ENCODE measurements around the gene CRYBG1.

Gene CRYBG1

DNA sequence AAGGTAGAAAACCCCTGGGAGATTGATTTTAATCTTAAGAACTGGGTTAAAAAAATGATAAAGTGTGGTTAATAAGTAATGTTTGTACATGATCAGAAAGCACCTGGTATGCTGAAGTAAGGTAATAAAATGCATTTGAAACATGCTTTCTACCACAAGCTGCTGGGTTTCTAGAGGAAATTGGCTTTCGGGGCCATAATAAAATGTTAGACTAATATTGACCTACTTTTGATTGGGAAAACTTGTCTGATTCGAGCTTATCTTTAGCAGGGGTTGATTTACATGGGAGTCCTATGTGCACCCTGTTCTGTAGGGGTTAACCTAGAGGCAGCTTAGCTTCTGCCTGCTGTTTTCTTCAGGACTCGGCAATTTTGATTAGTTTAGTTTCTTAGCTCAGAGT is 50.5 kb downstream of the CRYBG1 start:
- no peak overlapping the region for H3K4me3 ChIP-seq (ENCODE audit: low read depth, low read length)
- TF ChIP-seq, protein P1, sequence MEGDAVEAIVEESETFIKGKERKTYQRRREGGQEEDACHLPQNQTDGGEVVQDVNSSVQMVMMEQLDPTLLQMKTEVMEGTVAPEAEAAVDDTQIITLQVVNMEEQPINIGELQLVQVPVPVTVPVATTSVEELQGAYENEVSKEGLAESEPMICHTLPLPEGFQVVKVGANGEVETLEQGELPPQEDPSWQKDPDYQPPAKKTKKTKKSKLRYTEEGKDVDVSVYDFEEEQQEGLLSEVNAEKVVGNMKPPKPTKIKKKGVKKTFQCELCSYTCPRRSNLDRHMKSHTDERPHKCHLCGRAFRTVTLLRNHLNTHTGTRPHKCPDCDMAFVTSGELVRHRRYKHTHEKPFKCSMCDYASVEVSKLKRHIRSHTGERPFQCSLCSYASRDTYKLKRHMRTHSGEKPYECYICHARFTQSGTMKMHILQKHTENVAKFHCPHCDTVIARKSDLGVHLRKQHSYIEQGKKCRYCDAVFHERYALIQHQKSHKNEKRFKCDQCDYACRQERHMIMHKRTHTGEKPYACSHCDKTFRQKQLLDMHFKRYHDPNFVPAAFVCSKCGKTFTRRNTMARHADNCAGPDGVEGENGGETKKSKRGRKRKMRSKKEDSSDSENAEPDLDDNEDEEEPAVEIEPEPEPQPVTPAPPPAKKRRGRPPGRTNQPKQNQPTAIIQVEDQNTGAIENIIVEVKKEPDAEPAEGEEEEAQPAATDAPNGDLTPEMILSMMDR (conservative IDR thresholded peaks at IDR 0.05; ENCODE audit: low read depth, low read length), result no peak
- DNase-seq (ENCODE audit: low read depth), result no peak

DNA sequence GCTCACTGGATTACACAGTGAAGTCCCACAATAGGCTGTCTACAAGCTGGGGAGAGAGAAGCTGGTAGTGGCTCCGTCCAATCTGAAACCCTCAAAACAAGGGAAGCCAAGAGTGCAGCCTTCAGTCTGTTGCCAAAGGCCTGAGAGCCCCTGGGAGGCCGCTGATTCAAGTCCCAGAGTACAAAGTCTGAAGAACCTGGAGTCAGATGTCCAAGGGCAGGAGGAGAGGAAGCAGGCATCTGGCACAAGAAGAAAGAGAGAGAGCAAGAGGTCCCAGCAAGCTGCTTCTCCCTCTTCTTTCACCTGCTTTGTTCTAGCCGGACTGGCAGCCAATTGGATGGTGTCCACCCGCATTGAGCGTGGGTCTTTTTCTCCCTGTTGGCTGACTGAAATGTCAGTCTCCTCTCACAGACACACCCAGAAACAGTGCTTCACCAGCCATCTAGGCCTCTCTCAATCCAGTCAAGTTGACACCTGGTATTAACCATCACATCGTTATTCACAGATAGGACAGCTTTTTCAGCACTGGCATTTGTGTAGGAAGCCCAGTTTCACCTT is 51.2 kb downstream of the CRYBG1 start:
- no peak overlapping the region for H3K4me3 ChIP-seq (ENCODE audit: low read depth, low read length)
- no peak for DNase-seq (ENCODE audit: low read depth)
- TF ChIP-seq, protein P1 (conservative IDR thresholded peaks at IDR 0.05; ENCODE audit: low read depth, low read length), result no peak

DNA sequence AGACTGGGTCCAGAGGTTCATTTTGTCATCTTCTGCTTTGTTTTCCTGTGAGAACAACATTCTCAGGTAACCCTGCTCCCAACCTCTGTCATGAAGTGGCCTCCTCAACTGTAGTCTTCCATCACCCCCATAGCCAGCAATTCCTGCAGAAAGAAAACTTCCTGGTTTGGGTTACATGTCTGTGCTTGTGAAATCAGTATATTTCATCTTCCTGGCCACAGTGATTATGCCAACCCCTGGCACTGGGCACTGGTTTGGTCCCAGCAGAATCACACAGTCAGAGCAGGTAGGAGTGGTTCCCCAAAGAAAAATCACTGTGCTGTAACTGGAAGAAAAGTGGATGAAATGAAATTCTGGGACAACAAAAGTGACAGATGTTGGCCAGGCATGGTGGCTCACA is 52.5 kb downstream of the CRYBG1 start:
- no peak for DNase-seq (ENCODE audit: low read depth)
- no peak overlapping the region for H3K4me3 ChIP-seq (ENCODE audit: low read depth, low read length)
- TF ChIP-seq, protein P1 (conservative IDR thresholded peaks at IDR 0.05; ENCODE audit: low read depth, low read length), result no peak

DNA sequence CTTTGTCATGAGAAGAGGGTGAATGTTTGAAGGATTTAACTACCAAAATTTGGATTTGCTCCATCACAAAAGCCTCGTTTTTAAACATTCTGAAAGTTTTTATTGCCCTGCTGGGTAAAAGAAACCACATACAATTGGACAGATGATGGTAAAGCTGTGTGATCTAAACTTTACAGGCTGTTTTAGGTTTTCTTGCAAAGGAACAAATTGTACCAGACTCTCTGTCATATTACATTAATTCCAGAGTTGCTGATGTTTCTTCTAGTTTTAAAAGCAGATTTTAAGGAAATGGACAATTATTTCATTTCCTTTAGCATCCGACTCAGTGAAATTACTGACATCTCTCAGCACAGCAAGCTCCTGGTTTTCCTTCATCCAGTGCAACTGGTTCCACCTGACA is 53.2 kb downstream of the CRYBG1 start:
- no peak for DNase-seq (ENCODE audit: low read depth)
- no peak overlapping the region for H3K4me3 ChIP-seq (ENCODE audit: low read depth, low read length)
- TF ChIP-seq, protein P1 (conservative IDR thresholded peaks at IDR 0.05; ENCODE audit: low read depth, low read length), result no peak

DNA sequence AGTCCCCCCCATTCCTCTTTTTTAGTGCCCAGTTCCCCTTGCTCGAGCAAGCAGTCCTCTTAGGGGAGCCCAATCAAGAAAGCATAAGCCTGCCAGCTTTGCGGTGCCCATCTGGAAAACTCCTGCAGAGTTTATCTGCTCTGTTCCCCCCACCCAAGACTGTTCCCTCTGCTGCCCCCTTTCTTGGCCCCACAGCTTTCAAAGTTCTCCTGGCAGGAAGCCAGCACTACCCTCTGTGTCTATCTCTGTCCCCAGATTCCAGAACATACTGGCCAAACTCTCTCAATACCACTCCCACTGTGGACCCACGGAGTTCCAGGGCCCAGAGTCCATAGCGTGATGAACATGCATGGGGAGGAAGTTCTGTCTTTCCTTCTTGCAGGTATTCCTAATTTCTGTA is 55.4 kb downstream of the CRYBG1 start:
- H3K4me3 ChIP-seq (ENCODE audit: low read depth, low read length), result no peak overlapping the region
- TF ChIP-seq, protein P1 (conservative IDR thresholded peaks at IDR 0.05; ENCODE audit: low read depth, low read length), result no peak
- DNase-seq (ENCODE audit: low read depth), result no peak

DNA sequence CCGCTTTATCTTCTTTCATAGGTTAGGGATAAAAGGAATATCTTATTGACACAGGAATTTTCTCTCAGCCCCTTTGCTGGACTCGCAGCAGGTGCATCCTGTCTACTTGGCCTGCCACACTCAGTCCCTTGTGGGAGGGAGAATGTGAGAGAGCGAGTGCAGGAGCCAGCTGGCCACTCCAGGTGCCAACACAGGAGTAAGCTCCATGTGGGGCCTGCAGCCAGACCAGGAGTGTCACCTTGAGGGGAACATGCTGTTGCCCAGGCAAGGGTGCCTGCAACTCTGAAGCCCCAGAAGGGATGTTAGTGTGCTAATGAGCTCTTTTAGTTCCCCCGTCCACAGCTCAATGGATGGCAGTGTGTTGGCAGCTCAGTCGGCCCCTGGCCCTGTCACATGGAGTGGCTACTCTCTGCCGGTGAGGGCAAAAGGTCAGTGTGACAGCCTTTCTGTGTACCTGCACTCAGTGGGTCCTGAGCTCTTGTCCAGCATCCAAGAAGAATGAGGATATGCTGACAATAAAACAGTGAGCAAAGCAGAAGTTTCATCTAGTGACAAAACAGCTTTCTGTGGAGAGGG is 57.1 kb downstream of the CRYBG1 start:
- DNase-seq (ENCODE audit: low read depth), result no peak
- H3K4me3 ChIP-seq (ENCODE audit: low read depth, low read length), result no peak overlapping the region
- TF ChIP-seq, protein P1 (conservative IDR thresholded peaks at IDR 0.05; ENCODE audit: low read depth, low read length), result no peak
